ENCODE data around the gene RPN2.
A peak's percentile ranks its signal among the peaks of the same experiment; 100 is the strongest.
"Not testable (repeated sequence)": the region's sequence is repeated elsewhere in the genome, so short reads cannot be mapped to it uniquely, and the experiment has no call there.

RPN2 gene

DNA sequence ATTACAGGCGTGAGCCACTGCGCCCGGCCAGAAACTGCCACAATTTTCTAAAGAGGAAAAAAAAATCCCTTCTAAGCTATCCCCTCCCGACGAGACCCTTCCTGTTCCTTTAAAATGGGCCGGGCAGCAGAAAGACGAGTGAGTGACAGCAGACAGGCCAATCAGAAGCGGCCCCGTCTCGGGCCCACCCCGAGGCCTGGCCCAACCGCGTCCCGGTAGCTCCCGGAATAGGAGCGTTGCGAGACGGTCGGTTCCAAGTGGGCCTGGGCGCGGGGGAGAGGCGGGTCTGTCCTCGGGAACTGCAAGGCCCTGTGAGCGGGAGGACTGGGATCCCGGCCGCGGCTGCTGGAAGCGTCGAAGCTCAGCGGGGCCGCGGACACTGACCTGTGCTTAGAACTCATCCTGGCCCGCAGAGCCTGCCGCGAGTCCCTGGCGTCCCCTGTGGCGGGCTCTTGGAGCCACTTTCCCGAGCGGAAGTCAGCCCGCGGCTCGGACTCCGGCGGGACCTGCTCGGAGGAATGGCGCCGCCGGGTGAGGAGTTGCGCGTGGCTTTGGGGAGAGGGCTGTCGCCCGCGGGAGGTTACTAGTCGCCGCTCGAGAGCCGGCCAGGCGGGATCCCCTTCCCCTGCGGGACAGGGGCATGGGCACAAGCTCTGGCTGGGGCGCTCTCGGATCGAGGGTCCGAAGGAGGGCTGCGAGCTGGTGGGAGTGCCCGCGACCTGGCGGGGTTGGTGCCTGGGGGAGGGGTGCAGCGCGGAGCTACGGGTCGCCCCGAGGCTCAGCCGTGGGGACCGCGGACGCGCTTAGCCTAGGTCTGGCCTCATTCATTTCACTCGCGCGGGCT, at the start of gene RPN2, which contains the start of gene MROH8:
RPN2 (plus strand) TSS at position 492 of the 844 bp plus-strand sequence; CDS start at position 519, 27 bp downstream.
MROH8 (minus strand) TSS at position 710 of the 844 bp plus-strand sequence.
- peak; percentile 99 for DNase-seq

DNA sequence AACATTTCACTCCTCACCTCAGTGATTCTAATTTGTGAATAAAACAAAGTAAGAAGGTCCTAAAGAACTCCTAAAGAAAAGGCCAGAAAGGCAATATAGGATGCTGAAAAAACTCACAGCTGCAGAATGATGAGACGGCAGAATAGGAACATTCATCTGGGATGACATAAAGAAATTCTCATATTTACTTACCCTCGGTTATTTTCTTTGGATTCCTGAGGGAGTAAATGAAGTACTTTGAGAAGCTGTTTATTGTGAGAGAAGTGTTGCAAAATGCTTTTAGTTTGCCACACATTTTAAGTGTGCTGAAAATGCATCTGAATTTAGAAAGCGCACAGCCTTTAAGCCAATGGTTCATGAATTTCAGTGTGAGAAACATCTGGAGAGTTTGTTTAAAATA, 47.6 kb upstream of the RPN2 start:
- DNase-seq: no peak

DNA sequence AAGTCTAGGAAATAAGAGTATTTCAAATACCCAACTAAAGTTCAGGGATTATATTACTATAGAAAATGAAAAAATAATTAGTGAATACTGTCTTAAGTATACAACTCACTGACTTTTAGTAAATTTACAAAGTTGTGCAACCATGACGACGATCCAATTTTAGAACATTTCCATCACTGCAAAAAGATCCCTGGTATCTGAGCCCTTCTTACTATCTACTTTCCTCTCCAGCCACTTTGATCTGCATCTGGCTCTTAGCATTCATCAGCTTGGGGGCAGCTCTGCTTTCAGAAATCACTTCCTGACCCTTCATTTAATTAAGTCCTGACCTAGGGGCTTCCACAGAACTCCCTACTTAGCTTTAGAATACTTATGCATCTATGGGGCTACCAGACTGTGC, 45.2 kb upstream of the RPN2 start:
- DNase-seq: no peak

DNA sequence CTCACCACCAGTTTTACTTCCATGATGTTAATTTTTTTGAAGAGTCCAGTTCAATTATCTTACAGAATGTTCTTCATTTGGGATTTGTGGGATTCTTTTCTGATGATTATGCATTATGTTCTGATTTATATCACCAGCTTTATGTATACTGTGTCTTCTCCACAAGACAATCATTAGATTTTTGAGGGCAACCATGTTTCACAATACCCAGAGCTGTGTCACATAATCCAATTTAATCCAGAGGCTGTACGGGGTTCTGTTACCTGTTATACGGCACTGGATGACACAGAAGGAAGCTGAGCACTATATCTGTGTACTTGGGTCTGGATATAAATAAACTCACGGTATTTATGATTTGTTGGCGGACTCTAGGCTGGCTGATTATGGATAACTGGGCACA, 41.6 kb upstream of the RPN2 start:
- no peak for DNase-seq

DNA sequence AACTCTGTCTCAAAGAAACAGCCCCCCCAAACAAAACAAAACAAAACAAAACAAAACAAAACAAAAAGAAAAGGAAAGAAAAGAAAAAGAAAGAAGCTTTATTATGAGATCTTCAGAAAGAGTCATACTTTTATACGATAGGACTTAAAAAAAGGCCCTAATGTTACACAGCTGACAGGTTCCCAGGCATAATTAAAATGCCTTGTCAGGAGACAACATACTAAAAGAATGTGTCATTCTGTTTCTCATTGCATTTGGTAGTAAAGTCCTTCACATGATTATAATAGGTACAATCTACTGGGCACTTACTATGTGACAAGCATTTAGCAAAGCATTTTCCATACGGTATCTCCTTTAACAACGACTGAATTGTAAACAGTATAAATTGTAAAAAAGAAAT, 36.4 kb upstream of the RPN2 start:
- no peak for DNase-seq

DNA sequence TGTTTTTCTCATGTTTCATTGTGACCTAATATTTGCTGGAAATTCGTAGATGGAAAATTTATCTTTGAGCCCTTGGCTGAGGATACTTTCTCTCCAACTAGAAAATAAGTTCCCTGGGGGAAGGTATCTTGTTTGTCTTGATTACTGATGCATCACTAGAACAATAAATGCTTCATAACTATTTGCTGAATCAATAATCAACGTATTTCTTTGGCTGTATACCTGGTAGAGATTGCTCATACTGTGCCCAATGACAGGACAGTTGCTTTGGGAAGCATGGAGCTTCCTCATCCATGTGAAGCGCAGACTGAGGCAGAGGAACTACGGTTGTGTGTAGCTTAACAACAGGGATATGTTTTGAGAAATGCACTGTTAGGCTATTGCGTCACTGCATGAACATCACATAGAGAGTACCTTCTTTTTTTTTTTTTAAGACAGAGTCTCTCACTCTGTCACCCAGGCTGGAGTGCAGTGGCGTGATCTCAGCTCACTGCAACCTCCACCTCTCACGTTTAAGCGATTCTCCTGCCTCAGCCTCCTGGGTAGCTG, 34.2 kb upstream of the RPN2 start:
- no peak for DNase-seq

DNA sequence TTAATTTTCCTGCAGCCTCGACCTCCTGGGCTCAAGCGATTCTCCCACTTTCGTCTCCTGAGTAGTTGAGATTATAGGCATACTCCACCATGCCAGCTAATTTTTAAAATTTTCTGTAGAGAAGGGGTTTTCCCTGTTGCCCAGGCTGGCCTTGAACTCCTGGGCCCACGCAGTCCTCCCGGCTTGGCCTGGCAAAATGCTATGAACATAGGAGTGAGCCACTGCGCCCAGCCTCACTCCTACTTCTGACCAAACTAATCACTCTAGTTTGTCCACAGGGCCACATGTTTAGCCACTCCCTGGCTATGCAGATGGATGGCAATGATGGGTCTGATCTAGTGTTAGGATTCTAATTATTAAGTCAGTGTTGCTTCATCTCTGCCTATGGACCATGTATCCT, 31.9 kb upstream of the RPN2 start:
- no peak for DNase-seq

DNA sequence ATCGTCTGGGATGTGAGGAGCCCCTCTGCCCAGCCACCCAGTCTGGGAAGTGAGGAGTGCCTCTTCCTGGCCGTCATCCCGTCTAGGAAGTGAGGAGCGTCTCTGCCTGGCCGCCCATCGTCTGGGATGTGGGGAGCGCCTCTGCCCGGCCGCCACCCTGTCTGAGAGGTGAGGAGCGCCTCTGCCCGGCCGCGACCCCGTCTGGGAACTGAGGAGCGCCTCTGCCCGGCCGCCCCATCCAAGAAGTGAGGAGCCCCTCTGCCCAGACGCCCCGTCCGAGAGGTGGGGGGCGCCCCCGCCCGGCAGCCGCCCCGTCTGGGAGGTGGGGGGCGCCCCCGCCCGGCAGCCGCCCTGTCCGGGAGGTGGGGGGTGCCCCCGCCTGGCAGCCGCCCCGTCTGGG, 28.3 kb upstream of the RPN2 start:
- DNase-seq: not testable (repeated sequence)

DNA sequence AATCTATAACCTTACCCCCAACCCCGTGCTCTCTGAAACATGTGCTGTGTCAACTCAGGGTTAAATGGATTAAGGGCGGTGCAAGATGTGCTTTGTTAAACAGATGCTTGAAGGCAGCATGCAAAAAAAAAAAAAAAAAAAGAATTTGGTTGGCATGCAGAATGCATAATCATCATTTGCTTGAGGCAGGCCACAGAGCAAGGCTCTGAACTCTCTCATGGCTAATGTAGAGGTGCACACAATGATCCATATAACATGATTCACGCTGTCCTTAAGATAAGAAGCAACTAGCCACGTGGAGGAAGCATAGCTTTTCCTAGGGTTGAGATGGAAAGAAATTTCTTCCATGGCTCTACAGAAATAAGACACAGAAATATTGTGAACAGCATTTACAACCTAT, 27.6 kb upstream of the RPN2 start:
- no peak for DNase-seq

DNA sequence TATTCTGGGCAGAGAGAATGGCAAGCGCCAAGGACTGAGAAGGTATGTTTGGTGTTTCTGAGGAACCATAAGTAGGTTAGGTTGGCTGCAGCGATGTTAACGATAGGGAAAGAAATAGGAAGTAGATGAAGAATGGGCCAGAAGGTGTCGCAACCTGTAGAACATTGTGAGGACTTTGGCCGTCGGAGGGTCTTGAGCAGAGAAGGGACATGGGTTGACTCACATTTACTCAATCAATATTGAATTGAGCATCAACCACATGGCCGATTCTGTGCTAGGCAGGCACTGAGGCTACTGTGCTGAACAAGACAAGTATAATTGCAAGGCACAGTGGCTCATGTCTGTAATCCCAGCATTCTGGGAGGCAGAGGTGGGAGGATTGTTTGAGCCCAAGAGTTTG, 26.8 kb upstream of the RPN2 start:
- no peak for DNase-seq

DNA sequence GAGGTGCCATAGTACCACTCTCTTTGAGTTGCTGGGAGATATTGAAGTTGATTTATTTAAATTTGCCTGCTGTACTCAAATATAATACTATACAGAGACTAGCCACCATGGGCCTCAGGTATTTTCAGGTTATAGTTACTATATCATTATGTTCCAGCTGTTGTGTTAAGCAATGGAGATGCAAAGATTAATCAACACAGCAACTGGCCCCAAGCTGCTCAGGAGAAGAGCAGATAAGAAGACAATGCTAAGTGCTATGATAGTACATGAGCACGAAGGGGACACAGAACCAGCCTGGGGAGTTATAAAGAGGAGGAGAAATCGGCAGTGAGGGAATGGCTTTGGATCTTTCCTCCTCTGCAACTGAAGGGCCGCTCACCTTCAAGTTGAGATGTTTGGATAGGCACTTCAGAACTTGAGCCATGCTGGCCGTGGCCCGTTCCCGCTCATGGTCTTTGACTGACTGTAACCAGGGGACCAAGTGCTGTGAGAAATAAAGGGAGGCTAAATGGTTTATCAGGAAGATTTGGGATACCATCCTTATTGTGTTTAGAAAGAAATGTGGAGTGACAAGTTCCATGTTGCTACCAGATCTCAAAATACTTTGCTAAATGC, 24.3 kb upstream of the RPN2 start:
- DNase-seq: no peak

DNA sequence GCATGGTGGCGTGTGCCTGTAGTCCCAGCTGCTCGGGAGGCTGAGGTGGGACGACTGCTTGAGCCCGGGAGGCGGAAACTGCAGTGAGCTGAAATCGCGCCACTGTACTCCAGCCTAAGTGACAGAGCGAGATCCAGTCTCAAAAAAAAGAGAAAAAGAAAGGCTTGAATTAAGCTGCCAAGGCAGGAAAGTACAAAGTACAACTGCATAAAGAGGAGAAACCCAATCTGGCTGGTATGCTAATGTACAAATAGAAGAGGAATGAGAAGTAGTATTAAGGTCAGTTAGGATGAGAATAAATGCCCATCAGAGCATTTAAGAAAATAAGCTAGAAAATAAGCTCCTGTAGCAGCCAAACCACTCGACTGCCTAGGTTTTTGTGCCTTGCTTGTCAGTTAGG, 23.1 kb upstream of the RPN2 start:
- DNase-seq: no peak

DNA sequence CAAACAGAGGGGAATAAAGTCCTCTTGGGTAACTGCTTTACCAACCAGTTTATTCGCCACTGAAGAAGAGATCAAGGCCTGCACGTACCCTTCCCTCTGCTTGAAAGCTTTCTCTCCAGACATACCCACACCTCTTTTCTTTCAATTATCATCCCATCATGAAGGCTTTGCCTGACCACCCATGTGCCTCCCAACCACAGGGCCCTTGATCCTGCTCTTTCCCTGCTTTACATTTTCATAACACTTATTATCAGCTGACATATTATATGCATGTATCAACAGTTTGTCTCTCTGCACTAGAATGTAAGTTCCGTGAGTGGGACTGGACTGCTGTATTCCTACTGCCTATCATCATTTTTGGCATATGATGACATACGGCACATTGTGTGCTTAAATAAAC, 20.9 kb upstream of the RPN2 start:
- DNase-seq: no peak

DNA sequence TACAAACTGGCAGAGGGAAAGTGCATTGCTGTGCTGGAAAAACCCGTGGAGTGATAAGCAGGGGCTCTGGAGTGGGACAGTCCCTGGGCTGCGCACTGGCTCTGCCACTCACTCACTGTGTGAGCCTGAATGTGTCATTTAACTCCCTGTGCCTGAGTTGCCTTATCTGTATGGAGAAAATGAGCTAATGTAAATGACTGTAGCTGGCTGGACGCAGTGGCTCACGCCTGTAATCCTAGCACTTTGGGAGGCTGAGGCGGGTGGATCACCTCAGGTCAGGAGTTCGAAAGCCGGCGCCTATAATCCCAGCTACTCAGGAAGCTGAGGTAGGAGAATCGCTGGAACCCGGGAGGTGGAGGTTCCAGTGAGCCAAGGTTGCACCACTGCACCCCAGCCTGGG, 18.4 kb upstream of the RPN2 start:
- DNase-seq: no peak

DNA sequence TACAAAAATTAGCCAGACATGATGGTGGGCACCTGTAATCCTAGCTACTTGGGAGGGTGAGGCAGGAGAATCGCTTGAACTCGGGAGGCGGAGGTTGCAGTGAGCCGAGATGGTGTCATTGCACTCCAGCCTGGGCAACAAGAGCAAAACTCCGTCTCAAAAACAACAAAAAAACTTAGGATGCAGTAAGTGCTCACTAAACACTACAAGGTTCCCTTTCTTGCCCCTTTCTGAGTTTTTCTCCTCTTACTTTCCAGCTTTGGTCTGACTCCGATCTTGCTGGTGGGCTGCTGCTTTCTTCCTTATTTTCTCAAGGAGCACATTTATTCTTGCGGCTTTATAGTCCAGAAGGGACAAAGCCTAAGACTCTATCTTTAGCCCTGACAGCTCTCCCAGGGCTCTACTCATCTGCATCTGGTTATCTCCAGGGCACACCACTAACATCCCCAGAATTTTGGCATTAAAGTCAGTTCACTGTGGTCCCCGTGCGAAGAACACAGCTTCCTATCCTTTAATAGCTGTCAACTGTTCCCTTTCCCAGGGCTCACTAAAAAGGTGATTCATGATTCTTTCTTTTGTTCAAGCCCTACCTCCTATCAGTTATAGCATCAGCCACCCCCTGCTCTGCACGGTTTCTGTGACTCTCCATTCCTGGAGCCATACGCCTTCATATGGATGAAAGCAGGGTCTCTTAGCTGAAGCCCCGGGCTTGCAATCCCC, 17.1 kb upstream of the RPN2 start:
- DNase-seq: no peak

DNA sequence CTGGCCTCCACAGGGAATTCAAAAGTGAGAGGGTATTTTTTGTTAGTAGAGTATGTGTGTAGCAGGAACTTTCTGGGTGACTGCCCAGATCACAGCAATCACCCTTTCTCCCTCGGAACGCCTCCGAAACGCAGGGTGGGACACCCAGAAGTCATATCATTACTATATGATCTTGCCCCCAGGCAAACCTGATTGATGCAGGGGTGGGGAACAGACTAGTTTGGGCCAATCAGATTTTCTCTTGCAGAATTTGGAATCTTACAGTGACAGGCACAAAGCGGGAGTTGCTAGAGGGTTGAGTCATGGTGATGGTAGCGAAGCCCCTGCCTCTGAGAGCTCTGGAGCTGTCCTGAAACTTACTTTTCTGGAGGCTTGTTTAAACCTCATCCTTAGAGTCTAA, 16.5 kb upstream of the RPN2 start:
- no peak for DNase-seq

DNA sequence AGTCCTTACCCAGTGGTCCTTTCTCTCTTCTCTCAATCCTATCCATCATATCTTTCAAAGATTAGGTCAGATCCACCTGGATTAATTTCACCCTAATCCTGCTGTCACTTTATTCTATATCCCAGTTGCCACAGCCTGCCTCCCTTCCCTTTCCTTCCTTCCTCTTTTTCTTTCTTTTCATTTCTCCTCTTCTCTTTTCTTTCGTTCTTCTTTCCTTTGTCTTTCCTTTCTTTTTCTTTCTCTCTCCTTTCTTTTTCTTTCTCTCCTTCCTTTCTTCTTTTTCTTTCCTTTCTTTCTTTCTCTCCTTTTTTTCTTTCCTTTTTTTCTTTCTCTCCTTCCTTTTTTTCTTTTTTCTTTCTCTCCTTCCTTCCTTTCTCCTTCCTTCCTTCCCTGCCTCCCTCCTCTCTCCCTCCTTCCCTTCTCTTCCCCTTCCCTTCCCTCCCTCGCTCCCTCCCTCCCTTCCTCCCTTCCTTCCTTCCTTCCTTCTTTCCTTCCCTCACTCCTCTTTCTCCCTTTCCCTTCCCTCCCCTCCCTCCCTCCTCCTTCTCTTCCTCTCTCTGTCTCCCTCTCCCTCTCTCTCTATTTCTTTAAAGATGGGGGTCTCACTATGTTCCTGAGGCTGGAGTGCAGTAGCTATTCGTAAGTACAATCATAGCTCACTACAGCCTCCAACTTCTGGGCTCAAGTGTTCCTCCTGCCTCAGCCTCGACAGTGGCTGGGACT, 15.1 kb upstream of the RPN2 start:
- no peak for DNase-seq

DNA sequence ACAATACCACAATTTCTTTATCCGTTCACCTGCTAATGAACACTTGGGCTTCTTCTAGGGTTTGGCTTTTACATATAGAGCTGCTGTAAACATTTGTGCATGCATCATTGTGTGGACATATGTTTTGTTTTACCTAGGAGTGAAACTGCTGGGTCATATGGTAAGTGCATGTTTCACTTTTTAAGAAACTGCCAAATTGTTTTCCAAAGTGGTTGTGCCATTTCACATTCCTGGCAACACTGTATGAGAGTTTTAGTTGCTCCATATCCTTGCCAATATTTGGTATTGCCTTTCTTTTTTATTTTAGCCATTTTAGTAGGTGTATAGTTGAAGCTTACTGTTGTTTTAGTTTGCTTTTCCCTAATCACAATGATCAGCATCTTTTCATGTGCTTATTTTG, 14.1 kb upstream of the RPN2 start:
- no peak for DNase-seq

DNA sequence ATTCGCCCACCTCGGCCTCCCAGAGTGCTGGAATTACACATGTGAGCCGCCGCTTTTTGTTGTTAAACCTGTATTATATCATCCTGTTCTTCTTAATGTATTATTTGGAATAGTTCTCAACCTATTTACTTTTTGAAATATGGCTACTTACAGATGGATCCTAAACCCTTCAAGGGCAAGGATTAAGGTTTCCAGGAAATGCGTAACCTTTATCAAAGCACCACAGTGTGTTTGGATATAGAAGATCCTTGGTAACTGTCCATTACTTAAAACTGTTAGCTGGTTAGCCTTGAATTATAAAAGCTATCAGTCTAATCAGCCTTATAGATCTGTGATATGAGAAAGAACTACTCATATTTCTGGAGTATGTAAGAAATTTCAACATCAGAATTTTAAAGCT, 12.3 kb upstream of the RPN2 start:
- DNase-seq: no peak

DNA sequence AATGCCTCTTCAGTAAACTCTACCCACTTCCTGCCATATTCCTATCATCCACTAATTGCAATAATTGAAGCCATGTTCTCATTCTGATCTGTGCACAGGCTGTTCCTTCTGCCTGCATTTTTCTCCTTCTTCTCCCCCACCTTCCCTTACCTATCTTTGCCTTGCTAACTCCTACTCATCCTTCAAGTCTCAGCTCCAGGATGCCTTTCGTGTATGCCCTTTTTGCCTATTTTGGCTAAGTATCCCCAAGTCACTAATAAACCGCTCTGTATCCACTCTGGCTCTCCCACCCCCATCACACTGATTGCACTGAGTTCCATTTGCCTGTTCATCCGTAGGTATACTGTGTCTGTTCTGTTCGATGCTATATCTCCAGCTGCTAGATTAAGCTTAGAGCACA, 6.3 kb upstream of the RPN2 start:
- no peak for DNase-seq

DNA sequence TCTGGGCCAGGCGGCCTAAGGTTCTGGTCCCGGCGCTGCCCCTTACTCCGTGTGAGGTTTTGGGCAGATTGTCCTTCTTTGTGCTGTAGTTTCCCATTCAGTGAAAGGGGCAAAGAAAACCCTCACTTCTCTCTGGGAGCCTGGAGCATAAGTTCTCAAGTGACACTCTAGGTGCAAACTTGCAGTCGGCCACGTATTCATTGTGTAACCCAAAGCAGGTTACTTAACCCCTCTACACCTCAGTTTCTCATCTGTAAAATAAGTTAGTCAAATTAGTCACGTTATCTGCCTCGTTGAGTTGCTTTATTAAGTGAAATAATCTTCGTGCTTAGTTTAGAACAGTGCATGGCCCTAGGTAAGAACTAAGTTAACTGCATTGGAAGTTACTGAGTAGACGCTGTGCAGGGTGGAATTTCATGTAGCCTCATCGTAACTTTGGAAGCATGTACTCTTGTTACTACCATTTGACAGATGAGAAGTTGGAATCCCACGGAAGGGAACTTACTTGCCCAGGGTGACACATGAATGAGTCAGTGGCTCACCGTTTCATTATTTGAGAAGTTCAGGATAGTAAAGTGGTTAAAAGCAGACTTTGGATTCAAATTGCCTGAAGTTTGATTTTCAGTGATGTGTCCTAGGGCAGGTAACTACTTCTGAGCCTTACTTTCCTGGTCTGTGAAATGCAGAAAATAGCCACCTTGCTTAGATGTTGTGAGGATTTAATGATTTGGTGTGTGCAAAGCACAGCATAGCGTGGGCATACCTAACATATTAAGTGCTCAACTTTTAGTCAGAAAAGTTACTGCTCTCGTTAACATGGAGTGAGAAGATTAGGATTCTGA, 774 bp downstream of the RPN2 start:
- DNase-seq: no peak

DNA sequence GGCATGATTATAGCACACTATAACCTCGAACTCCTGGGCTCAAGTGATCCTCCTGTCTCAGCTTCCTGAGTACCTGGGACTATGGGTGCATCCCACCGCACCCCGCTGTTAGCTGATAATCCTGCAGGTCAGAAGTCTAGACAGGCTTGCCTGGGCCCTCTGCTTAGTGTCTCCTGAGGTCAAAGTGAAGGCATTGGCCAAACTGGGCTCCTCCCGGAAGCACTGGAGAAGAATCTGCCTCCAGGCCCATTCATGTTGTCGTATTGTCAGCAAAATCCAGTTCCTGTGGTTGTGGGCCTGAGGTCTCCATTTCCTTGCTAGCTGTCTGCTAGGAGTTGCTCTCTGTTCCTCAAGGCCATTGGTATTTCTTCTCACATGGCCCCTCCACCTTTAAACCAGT, 6.6 kb downstream of the RPN2 start:
- DNase-seq: no peak

All from left hindlimb (tissue), 1 donor.